A673 (cell line): ENCODE measurements around the gene ELK3.

ENCODE experiments used
- CTCF ChIP-seq: fragments of 300-800, 200-600 bp; sonication (generic); conservative IDR thresholded peaks from 2 replicates; pipeline ENCODE4 v1.5.1; 2017; ENCODE audit warnings: low read depth, mild to moderate bottlenecking, antibody characterized with exemption, low read length, moderate library complexity, mixed read lengths
- EZH2 ChIP-seq: fragments of 200-600 bp; sonication (generic); IDR thresholded peaks from 2 replicates; pipeline ENCODE4 v1.6.1; 2017; ENCODE audit warnings: borderline replicate concordance, low read depth, mild to moderate bottlenecking, mixed read lengths, antibody characterized with exemption, low read length; ENCODE audit not compliant: poor library complexity, severe bottlenecking

GRCh38 chr12:96241431-96241830 is 47.3 kb downstream of the ELK3 start:
- no peak for TF ChIP-seq EZH2
- TF ChIP-seq CTCF, result no peak
